H9 (cell line): ENCODE results near the gene APOC1. TPM values are rescaled to one million over a fixed set of nuclear protein-coding genes. Genes with fewer than 3 reads are reported as not detected.

Experiments
- DNase-seq: peaks from one replicate; pipeline ENCODE4 v3.0.0-alpha.2; 2017
- H2AFZ ChIP-seq: one replicate; pipeline ENCODE4 v1.6.1; 2013; ENCODE audit warnings: mild to moderate bottlenecking, low read length, control low read depth, moderate library complexity
- H2AK5ac ChIP-seq: 2 replicates; pipeline ENCODE4 v1.6.1; 2013; ENCODE audit warnings: low read length, control low read depth, mixed read lengths; ENCODE audit not compliant: insufficient read length
- H2BK120ac ChIP-seq: one replicate; pipeline ENCODE4 v1.6.1; 2013; ENCODE audit warnings: low read depth, mild to moderate bottlenecking, low read length, control low read depth, inconsistent platforms; ENCODE audit not compliant: poor library complexity, severe bottlenecking
- H2BK12ac ChIP-seq: 2 replicates; pipeline ENCODE4 v1.6.1; 2013; ENCODE audit warnings: low read length, control low read depth, mixed read lengths, low read depth; ENCODE audit not compliant: insufficient read length
- H2BK15ac ChIP-seq: 2 replicates; pipeline ENCODE4 v1.6.1; 2013; ENCODE audit warnings: low read depth, low read length, control low read depth
- H2BK20ac ChIP-seq: one replicate; pipeline ENCODE4 v1.6.1; 2013; ENCODE audit warnings: low read depth, mild to moderate bottlenecking, low read length, control low read depth, inconsistent platforms; ENCODE audit not compliant: poor library complexity, severe bottlenecking
- H2BK5ac ChIP-seq: 2 replicates; pipeline ENCODE4 v1.6.1; 2013; ENCODE audit warnings: low read length, control low read depth, mixed read lengths; ENCODE audit not compliant: insufficient read length
- H3K14ac ChIP-seq: 2 replicates; pipeline ENCODE4 v1.6.1; 2013; ENCODE audit warnings: low read length, control low read depth; ENCODE audit not compliant: insufficient read depth
- H3K18ac ChIP-seq: 2 replicates; pipeline ENCODE4 v1.6.1; 2013; ENCODE audit warnings: low read depth, mild to moderate bottlenecking, mixed read lengths, low read length, control low read depth; ENCODE audit not compliant: insufficient read length
- H3K23ac ChIP-seq: 2 replicates; pipeline ENCODE4 v1.6.1; 2013; ENCODE audit warnings: low read length, control low read depth, mixed read lengths, low read depth; ENCODE audit not compliant: insufficient read length
- H3K23me2 ChIP-seq: 2 replicates; pipeline ENCODE4 v1.6.1; 2013; ENCODE audit warnings: low read depth, mild to moderate bottlenecking, mixed read lengths, low read length, control low read depth; ENCODE audit not compliant: insufficient read length, poor library complexity, severe bottlenecking
- H3K27ac ChIP-seq: 2 replicates; pipeline ENCODE4 v1.5.1; 2013; ENCODE audit warnings: low read length, control low read depth, mixed read lengths, low read depth; ENCODE audit not compliant: insufficient read length
- H3K27me3 ChIP-seq: 2 replicates; pipeline ENCODE4 v1.6.1; 2013; ENCODE audit warnings: low read length, control low read depth, inconsistent platforms; ENCODE audit not compliant: insufficient read depth
- H3K4ac ChIP-seq: 2 replicates; pipeline ENCODE4 v1.6.1; 2013; ENCODE audit warnings: low read depth, mild to moderate bottlenecking, control low read depth, inconsistent platforms, low read length, moderate library complexity
- H3K4me1 ChIP-seq: 2 replicates; pipeline ENCODE4 v1.6.1; 2013; ENCODE audit warnings: low read length, control low read depth, inconsistent platforms; ENCODE audit not compliant: insufficient read depth
- H3K4me2 ChIP-seq: 2 replicates; pipeline ENCODE4 v1.6.1; 2013; ENCODE audit warnings: low read length, control low read depth, mixed read lengths; ENCODE audit not compliant: insufficient read length, insufficient read depth
- H3K56ac ChIP-seq: 2 replicates; pipeline ENCODE4 v1.6.1; 2013; ENCODE audit warnings: low read depth, mild to moderate bottlenecking, mixed read lengths, low read length, control low read depth; ENCODE audit not compliant: insufficient read length
- H3K79me1 ChIP-seq: 2 replicates; pipeline ENCODE4 v1.6.1; 2013; ENCODE audit warnings: low read depth, mild to moderate bottlenecking, moderate library complexity, low read length, control low read depth, inconsistent platforms; ENCODE audit not compliant: insufficient read depth, poor library complexity, severe bottlenecking
- H3K79me2 ChIP-seq: 2 replicates; pipeline ENCODE4 v1.6.1; 2013; ENCODE audit warnings: low read length, control low read depth, inconsistent platforms; ENCODE audit not compliant: insufficient read depth
- H3K9ac ChIP-seq: 2 replicates; pipeline ENCODE4 v1.6.1; 2013; ENCODE audit warnings: low read length, control low read depth, mixed read lengths; ENCODE audit not compliant: insufficient read length; ENCODE audit errors: extremely low read depth
- H3K9me3 ChIP-seq: one replicate; pipeline ENCODE4 v1.6.1; 2013; ENCODE audit warnings: low read depth, low read length, inconsistent platforms; ENCODE audit not compliant: control insufficient read depth
- H3T11ph ChIP-seq: one replicate; pipeline ENCODE4 v1.6.1; 2013; ENCODE audit warnings: mild to moderate bottlenecking, low read length, control low read depth, inconsistent platforms
- H4K20me1 ChIP-seq: one replicate; pipeline ENCODE4 v1.6.1; 2013; ENCODE audit not compliant: control insufficient read depth, insufficient read length, insufficient read depth
- H4K5ac ChIP-seq: 2 replicates; pipeline ENCODE4 v1.6.1; 2013; ENCODE audit warnings: low read depth, mild to moderate bottlenecking, mixed read lengths, low read length, control low read depth; ENCODE audit not compliant: insufficient read length
- H4K8ac ChIP-seq: replicated peaks from 2 replicates; pipeline ENCODE4 v1.6.1; 2013; ENCODE audit warnings: low read length, control low read depth, mixed read lengths, low read depth; ENCODE audit not compliant: insufficient read length
- H4K91ac ChIP-seq: 2 replicates; pipeline ENCODE4 v1.6.1; 2013; ENCODE audit warnings: low read depth, mild to moderate bottlenecking, moderate library complexity, mixed read lengths, low read length, control low read depth; ENCODE audit not compliant: insufficient read length
- H3K27ac Mint-ChIP-seq, 3 experiments: 2 replicates in 2 of 3; 3 replicates in 1 of 3; pipeline ENCODE4 v1.8.0; 2020 to 2021; ENCODE audit warnings: mixed read lengths in 3 of 3, mild to moderate bottlenecking in 1 of 3, moderate library complexity in 1 of 3
- H3K27me3 Mint-ChIP-seq: 2 replicates; pipeline ENCODE4 v1.8.0; 2021; ENCODE audit warnings: low read depth, mild to moderate bottlenecking, moderate library complexity, mixed read lengths
- H3K36me3 Mint-ChIP-seq, 3 experiments: 2 replicates in 2 of 3; 3 replicates in 1 of 3; pipeline ENCODE4 v1.8.0; 2020 to 2021; ENCODE audit warnings: low read depth in 3 of 3, mixed read lengths in 3 of 3; ENCODE audit not compliant: insufficient read depth in 1 of 3
- H3K4me1 Mint-ChIP-seq, 2 experiments: 2 replicates each; pipeline ENCODE4 v1.8.0; 2020; ENCODE audit warnings: mixed read lengths in 2 of 2
- H3K4me3 Mint-ChIP-seq, 2 experiments: 2 replicates in 1 of 2; 3 replicates in 1 of 2; pipeline ENCODE4 v1.8.0; 2020 to 2021; ENCODE audit warnings: mild to moderate bottlenecking in 2 of 2, mixed read lengths in 2 of 2, moderate library complexity in 1 of 2
- H3K9me3 Mint-ChIP-seq, 2 experiments: 2 replicates in 1 of 2; 3 replicates in 1 of 2; pipeline ENCODE4 v1.8.0; 2020; ENCODE audit warnings: mild to moderate bottlenecking in 2 of 2, mixed read lengths in 2 of 2, moderate library complexity in 1 of 2
- WGBS: extraction: QIAGEN DNeasy Blood & Tissue Kit; methylation state at CpG from one replicate; pipeline ENCODE4 v1.1.7; 2013; ENCODE audit warnings: missing lambda C conversion rate, low lambda C conversion rate, mixed read lengths; ENCODE audit not compliant: insufficient read length; ENCODE audit errors: extremely low coverage; 5-methylcytosine and 5-hydroxymethylcytosine counted together
- total RNA-seq: library from RNA; stranded (reverse); gene quantifications from 2 replicates; pipeline ENCODE4 v1.2.1, GENCODE V29; 2021
- TF ChIP-seq, protein P1 (sequence below): fragments of 200-600 bp; sonication (generic); conservative IDR thresholded peaks from 3 replicates; pipeline ENCODE4 v1.8.0; 2021; ENCODE audit warnings: antibody characterized with exemption, mild to moderate bottlenecking

APOC1 gene
- total RNA-seq, 1 experiment from 2014 or later, result 78.1 TPM

- no peaks in the 10 kb centered on the region for H3K9me3 ChIP-seq
- no peak overlapping the region for H2AFZ ChIP-seq
- H2BK12ac ChIP-seq, result no peak overlapping the region
- H3T11ph ChIP-seq, result no peak overlapping the region
- H3K27ac ChIP-seq, result no peak overlapping the region
- Mint-ChIP-seq H3K4me1 (peaks cover 3 to 21% of the 10 kb centered on the region in 2 experiments), H3K4me3 (no peak overlapping the region), H3K36me3 (peaks cover 54 to 69% (median 67%) of the 10 kb centered on the region in 3 experiments; a peak in 6 of 7 replicates), H3K9me3 (no peaks in the 10 kb centered on the region), H3K27me3 (no peaks in the 10 kb centered on the region; the same call in 1 of the 2 replicates), H3K27ac (no peak overlapping the region)
- no peak overlapping the region for H4K5ac ChIP-seq
- H2BK120ac ChIP-seq, result no peak overlapping the region
- WGBS, result no CpG with 5 or more reads among the region's 6 CpGs
- peaks cover 6% of the 10 kb centered on the region; the same call in 1 of the 2 replicates for H3K4me1 ChIP-seq
- no peak overlapping the region for H3K56ac ChIP-seq
- no peak overlapping the region for H3K9ac ChIP-seq
- no peak overlapping the region for H3K23ac ChIP-seq
- peaks cover 6% of the 10 kb centered on the region for H3K23me2 ChIP-seq
- H2BK5ac ChIP-seq, result no peak overlapping the region
- peaks cover 15% of the 10 kb centered on the region for H3K79me1 ChIP-seq
- TF ChIP-seq, protein P1, sequence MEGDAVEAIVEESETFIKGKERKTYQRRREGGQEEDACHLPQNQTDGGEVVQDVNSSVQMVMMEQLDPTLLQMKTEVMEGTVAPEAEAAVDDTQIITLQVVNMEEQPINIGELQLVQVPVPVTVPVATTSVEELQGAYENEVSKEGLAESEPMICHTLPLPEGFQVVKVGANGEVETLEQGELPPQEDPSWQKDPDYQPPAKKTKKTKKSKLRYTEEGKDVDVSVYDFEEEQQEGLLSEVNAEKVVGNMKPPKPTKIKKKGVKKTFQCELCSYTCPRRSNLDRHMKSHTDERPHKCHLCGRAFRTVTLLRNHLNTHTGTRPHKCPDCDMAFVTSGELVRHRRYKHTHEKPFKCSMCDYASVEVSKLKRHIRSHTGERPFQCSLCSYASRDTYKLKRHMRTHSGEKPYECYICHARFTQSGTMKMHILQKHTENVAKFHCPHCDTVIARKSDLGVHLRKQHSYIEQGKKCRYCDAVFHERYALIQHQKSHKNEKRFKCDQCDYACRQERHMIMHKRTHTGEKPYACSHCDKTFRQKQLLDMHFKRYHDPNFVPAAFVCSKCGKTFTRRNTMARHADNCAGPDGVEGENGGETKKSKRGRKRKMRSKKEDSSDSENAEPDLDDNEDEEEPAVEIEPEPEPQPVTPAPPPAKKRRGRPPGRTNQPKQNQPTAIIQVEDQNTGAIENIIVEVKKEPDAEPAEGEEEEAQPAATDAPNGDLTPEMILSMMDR, result no peak
- H2BK15ac ChIP-seq, result no peak overlapping the region
- DNase-seq, result no peak
- H2AK5ac ChIP-seq, result no peak overlapping the region
- peaks cover 3% of the 10 kb centered on the region for H4K20me1 ChIP-seq
- H4K91ac ChIP-seq, result no peak overlapping the region
- H3K27me3 ChIP-seq, result no peaks in the 10 kb centered on the region
- no peak overlapping the region for H2BK20ac ChIP-seq
- no peak overlapping the region for H3K4ac ChIP-seq
- H3K14ac ChIP-seq, result no peak overlapping the region
- no peak overlapping the region for H3K18ac ChIP-seq
- H3K79me2 ChIP-seq, result peaks cover 12% of the 10 kb centered on the region
- H3K4me2 ChIP-seq, result no peak overlapping the region
- H4K8ac ChIP-seq, result no peak overlapping the region
Measured at GRCh38 chr19:44894052-44894400, 20.4 kb upstream of the APOC1 start.
